ENCODE measurements around the gene PCNX2. TPM values are rescaled to one million over a fixed set of nuclear protein-coding genes. Genes with fewer than 3 reads are reported as not detected.
"Not testable (repeated sequence)": the region's sequence is repeated elsewhere in the genome, so short reads cannot be mapped to it uniquely, and the experiment has no call there.

Gene PCNX2
- total and polyA plus RNA-seq, 11 donors: 0.27 to 5.3 (median 1.9) TPM

- 33 to 48% (median 39%) methylated on average over 8 of the region's 8 CpGs for WGBS, 4 donors
- no peak for TF ChIP-seq POLR2A (IDR thresholded peaks at IDR 0.05)
- no peak for TF ChIP-seq CTCF (IDR thresholded peaks at IDR 0.05)
These were observed 182.3 kb downstream of the PCNX2 start for GRCh38 chr1:233113009-233113879.

GRCh38 chr1:233112186-233113008, 183.1 kb downstream of the PCNX2 start:
- TF ChIP-seq POLR2A (IDR thresholded peaks at IDR 0.05) (no peak), CTCF (IDR thresholded peaks at IDR 0.05) (no peak)
- DNase-seq: no peak
- intact Hi-C loops (cut with DNase I): no loop called here
- peak overlapping the region in 9 of 12 donors; percentile 44 to 88 (median 63) for H3K27ac ChIP-seq
- no peak overlapping the region for H3K4me3 ChIP-seq
- H3K36me3 ChIP-seq: no peaks in the 10 kb centered on the region
- no peaks in the 10 kb centered on the region for H3K27me3 ChIP-seq
- ATAC-seq: no peak
- no peaks in the 10 kb centered on the region for H3K9me3 ChIP-seq
- WGBS, 4 donors: 74 to 80% (median 78%) methylated on average over 6 of the region's 6 CpGs
- H3K4me1 ChIP-seq: peaks cover 0 to 45% (median 16%) of the 10 kb centered on the region in 12 donors

More at GRCh38 chr1:233113009-233113879, 182.3 kb downstream of the PCNX2 start:
- Histone ChIP-seq H3K36me3 (no peaks in the 10 kb centered on the region), H3K9me3 (no peaks in the 10 kb centered on the region), H3K27me3 (no peaks in the 10 kb centered on the region), H3K4me1 (peaks cover 0 to 38% (median 16%) of the 10 kb centered on the region in 12 donors), H3K27ac (peak overlapping the region in 11 of 12 donors; percentile 44 to 88 (median 63)), H3K4me3 (peak overlapping the region in 3 of 12 donors; percentile 16 to 20 (median 17))
- intact Hi-C loops (cut with DNase I): no loop called here
- ATAC-seq (peak; percentile 87 to 97 (median 94)), DNase-seq (peak; percentile 66 to 84 (median 77))

- H3K4me1 ChIP-seq: peaks cover 0 to 47% (median 16%) of the 10 kb centered on the region in 12 donors
- DNase-seq (no peak), ATAC-seq (no peak)
- TF ChIP-seq CTCF (IDR thresholded peaks at IDR 0.05) (no peak), POLR2A (IDR thresholded peaks at IDR 0.05) (no peak)
- intact Hi-C loops (cut with DNase I): no loop called here
- peak overlapping the region in 1 of 12 donors; percentile 88 for H3K27ac ChIP-seq
- no peaks in the 10 kb centered on the region for H3K27me3 ChIP-seq
- no peaks in the 10 kb centered on the region for H3K36me3 ChIP-seq
- no peaks in the 10 kb centered on the region for H3K9me3 ChIP-seq
- WGBS, 4 donors: 89 to 99% (median 97%) methylated on average over 2 of the region's 2 CpGs
- H3K4me3 ChIP-seq: no peak overlapping the region
These were observed 183.8 kb downstream of the PCNX2 start for GRCh38 chr1:233111731-233112130.

- 86 to 93% (median 89%) methylated on average over 6 of the region's 6 CpGs for WGBS, 4 donors
- Histone ChIP-seq H3K9me3 (no peaks in the 10 kb centered on the region), H3K27me3 (no peaks in the 10 kb centered on the region), H3K4me3 (no peak overlapping the region), H3K4me1 (peaks cover 0 to 35% (median 14%) of the 10 kb centered on the region in 12 donors), H3K36me3 (no peaks in the 10 kb centered on the region), H3K27ac (no peak overlapping the region)
- no peak for DNase-seq
- intact Hi-C loops (cut with DNase I): no loop called here
- TF ChIP-seq CTCF (IDR thresholded peaks at IDR 0.05) (no peak), POLR2A (IDR thresholded peaks at IDR 0.05) (no peak)
- ATAC-seq: no peak
These were observed 186.4 kb downstream of the PCNX2 start for GRCh38 chr1:233109096-233109495.

- WGBS, 4 donors: 70 to 80% (median 77%) methylated on average over 6 of the region's 6 CpGs
- H3K27me3 ChIP-seq; intact Hi-C loops (cut with DNase I); H3K27ac ChIP-seq; H3K4me3 ChIP-seq; H3K36me3 ChIP-seq; H3K9me3 ChIP-seq; DNase-seq: not testable (repeated sequence)
- H3K4me1 ChIP-seq: peaks cover 0 to 21% (median 5%) of the 10 kb centered on the region in 12 donors
- ATAC-seq: peak in 2 of 4 donors; percentile 53 to 67
These were observed 187.8 kb downstream of the PCNX2 start for GRCh38 chr1:233107716-233108130.

All from heart left ventricle (tissue), 16 donors.